ENCODE measurements around the gene AKR1C1.
"Not testable (repeated sequence)": the region's sequence is repeated elsewhere in the genome, so short reads cannot be mapped to it uniquely, and the experiment has no call there.

The AKR1C1 gene

GRCh38 chr10:5010043-5010442, 46.8 kb downstream of the AKR1C1 start:
- not testable (repeated sequence) for DNase-seq (ENCODE audit: low read depth); H3K4me3 ChIP-seq (ENCODE audit: low read depth, low read length)

DNA sequence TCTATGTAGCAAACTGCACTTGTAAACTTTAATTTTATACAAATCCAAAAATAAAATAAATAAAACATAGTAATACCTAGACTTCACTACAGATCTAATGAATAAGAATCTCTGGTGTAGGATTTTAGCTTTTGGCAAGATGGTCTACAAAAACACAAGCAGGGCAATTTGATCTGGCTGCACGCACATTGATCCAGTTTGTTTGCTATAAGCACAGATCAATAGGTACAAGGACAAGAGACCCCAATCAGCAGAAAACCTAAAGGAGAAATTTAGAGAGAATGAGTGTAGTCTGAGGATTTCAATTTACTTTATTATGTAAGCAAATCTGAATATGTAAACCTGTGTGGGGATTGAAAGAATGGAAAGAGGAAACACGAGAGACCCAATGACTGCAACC, 48.2 kb downstream of the AKR1C1 start:
- not testable (repeated sequence) for DNase-seq (ENCODE audit: low read depth); H3K4me3 ChIP-seq (ENCODE audit: low read depth, low read length)

DNA sequence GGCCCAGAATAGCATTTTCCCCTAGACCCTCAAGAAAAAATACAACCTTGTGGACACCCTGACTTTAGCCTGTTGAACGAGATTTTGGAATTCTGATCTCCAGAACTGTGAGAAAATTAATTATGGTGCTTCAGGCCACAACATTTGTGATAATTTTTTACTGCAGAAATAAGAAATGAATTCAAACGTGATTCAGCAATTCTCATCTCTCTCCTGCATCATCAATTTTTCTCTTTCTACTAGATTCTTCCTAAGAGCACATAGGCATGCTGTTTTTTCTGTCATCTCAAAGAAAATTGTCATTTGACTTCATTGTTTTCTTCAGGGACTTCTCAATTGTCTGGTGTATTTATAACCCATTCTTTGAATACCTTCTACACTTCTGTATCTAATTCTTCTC, 49.4 kb downstream of the AKR1C1 start:
- no peak overlapping the region for H3K4me3 ChIP-seq (ENCODE audit: low read depth, low read length)
- no peak for DNase-seq (ENCODE audit: low read depth)

DNA sequence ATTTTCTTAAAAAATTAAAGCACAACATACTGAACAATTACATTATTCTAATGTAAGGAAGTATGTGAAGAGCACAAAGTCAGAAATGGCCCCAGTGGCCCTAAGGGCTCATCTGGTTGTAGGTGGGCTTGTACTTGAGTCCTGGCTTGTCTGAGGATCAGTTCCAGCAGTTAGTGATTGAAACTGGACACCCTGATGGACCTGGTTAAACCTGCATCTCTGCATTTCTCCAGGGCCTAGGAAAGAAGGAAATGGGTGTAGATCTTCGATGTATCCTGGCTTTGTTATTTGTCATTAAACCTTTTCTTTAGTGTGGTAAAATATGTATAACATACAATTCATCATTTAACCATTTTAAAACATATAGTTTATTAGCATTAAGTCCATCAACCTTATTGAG, 50.2 kb downstream of the AKR1C1 start:
- H3K4me3 ChIP-seq (ENCODE audit: low read depth, low read length), result no peak overlapping the region
- DNase-seq (ENCODE audit: low read depth), result no peak

DNA sequence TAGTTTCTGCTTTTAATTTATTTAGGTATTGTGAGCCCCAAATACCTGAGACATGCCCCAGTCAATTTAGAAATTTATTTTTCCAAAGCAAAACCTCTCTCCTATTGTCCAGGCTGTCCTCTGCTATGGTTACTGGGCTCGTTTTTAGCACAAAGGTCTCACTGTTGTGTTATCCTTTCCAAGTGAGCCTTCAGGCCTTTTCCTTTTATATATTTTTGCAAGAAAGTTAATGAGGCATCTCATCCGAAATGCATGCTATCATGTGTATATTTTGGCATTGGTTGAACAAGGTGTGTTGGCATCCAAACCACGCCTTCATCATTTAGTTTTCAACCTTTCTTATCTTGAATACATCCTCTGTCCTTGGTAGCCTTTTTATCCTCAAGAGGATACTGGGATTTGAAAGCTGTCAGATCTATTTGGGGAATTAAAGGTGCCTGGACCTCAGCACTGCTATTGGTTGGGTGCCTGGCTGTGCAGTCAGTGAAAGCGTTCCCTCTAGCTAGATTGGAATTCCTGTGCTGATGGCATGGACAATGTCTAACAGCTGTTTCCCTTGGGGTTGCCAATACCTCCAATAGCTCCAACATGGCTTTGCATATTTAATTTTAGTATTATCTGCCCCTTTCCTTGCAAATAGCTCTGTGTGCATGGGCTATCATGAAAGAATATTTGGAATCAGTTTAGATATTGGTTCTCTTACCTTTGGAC, 51.1 kb downstream of the AKR1C1 start:
- not testable (repeated sequence) for H3K4me3 ChIP-seq (ENCODE audit: low read depth, low read length); DNase-seq (ENCODE audit: low read depth)

DNA sequence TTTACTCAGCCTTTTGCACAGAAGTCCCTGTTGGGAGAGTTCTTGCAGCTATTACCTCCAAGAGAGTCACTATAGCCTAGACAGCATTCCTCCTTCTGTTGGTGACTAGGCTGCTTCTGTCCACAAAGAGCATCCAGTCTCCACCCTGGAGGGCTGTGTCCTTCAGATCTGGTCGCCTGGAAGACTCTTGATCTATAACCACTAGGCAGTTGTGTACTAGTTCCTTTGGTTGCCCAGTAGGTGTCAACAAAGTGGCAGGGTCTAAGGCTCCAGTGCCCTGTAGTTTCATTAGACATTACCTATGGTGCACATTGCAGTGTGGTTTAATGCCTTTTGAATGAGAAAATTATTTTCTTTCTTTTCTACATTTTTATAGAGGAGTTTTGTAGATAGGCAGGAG, 51.7 kb downstream of the AKR1C1 start:
- no peak for DNase-seq (ENCODE audit: low read depth)

DNA sequence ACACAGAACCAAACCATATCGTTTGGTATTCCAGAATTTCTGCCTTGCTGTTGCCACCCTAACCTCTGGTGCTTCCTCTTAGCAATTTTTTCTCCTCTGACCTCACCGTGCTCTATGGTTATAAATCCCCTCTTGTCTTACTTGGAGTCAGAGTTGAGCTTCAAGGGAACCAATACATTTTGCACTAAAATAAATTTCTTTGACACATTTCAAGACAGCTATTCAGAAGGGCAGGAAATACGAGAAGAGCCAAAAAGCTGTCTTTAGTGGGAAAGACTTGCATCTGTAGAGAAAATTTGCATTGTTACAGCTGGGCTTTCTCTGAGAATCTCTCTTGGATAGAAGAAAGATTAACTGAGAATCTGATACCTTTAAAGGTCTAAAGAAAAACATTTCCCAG, 54.9 kb downstream of the AKR1C1 start:
- no peak for DNase-seq (ENCODE audit: low read depth)
- H3K4me3 ChIP-seq (ENCODE audit: low read depth, low read length), result no peak overlapping the region

More for the DNA sequence above, 51.7 kb downstream of the AKR1C1 start:
- no peak overlapping the region for H3K4me3 ChIP-seq (ENCODE audit: low read depth, low read length)

DNA sequence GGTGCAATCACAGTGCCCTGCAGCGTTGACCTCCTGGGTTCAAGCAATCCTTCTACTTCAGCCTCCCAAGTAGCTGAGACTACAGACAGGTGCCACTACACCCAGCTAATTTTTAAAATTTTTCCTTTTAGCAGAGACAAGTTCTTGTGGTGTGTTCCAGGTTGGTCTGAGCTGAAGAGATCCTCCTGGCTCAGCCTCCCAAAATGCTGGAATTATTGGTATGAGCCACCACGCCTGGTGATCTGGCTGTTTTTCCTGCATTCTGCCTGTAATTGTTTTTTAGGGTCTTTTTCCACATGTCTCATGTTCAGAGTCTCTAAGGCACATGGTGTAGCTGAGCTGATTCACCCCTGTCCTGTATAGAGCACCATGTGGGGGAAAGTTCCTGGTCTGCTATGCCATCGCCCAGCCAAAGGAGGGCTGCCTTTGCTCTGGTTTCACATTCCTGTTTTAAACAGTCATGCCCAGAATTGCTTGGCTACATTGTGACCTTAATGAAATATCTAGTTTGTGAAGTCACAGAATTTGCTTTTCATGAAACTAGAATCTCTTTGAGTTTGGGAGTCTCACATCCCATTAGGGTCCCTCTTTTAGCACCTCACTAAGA, 55.6 kb downstream of the AKR1C1 start:
- not testable (repeated sequence) for H3K4me3 ChIP-seq (ENCODE audit: low read depth, low read length); DNase-seq (ENCODE audit: low read depth)

- DNase-seq (ENCODE audit: low read depth); H3K4me3 ChIP-seq (ENCODE audit: low read depth, low read length): not testable (repeated sequence)
These were observed 56.8 kb downstream of the AKR1C1 start for GRCh38 chr10:5019770-5020612.

DNA sequence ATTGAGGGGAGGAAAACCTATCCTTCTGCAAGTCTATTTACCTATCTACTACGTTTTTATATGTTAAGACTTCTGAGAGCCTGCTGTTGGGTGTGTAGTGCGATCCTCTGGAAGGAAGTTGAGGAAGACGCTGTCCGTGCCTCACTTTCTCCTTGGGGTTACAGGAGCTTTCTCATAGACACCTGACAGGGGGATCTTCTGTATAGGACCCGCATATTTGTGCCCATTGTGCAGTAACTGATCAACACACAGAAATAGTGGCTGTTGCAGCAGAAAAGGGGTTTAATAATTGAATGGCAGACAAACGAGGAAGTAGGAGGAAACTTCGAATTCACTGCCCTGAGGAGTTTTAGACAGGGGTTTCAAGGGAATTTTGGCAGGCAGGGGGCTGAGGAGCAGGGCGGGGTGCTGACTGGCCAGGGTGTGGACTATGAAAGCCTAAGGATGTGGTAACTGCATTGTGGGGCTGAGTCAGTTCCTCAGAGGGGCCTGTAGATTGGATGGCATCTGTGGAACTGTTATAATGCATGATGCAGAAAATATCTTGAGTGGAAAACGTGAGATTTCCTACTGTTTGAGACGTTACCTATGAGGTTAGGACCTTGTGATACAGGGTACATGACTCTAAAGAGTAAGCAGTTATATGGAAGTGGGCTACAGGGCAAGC, 58.5 kb downstream of the AKR1C1 start:
- not testable (repeated sequence) for DNase-seq (ENCODE audit: low read depth); H3K4me3 ChIP-seq (ENCODE audit: low read depth, low read length)

DNA sequence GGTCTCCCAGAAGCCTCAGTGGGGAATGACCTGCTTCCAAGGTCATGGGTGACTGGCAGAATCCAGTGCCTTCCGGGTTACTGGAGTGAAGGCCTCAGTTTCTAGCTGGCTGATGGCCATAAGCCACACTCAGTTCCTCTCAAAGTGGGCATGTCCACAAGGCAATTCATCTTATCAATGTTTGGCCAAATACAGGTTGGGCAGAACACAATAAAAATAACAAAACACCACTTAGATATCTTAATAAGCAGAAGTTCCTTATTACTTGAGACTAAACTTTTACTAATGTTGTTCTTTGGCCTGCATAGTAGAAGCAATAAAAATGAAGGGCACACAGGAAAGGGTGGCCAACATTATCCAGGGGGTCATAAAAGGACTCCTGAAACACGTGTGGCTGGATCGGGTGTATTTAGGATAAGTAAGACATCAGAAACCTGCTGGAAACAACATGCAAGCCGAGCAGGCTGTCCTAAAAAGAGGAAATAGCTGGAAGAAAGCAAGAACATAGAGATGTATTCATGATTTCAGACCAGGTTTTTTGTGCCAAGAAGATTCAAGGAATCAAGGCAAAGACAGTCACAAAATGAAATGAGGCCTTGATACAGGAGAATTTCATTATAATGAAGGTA, 60.1 kb downstream of the AKR1C1 start:
- H3K4me3 ChIP-seq (ENCODE audit: low read depth, low read length), result no peak overlapping the region
- no peak for DNase-seq (ENCODE audit: low read depth)

DNA sequence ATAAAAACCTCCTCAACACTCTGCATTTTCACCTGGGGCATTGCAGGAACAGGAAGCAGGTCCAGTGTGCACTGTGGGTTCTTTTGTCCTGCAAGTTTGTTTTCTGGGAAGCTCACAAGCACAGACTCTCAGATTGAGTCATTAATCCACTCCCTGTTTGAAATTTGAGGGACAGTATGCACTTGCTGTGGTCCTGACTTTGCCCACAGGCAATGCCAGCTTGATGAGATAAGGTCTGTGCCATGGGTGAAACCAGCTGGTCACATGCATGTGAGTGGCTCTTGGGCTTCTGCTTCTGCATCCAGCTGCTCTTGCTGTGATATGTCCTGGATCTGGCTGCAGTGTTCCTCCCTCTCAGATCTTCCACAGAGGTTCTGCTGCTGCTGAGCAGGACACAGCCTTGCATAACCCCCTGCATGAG, 62.3 kb downstream of the AKR1C1 start:
- DNase-seq (ENCODE audit: low read depth); H3K4me3 ChIP-seq (ENCODE audit: low read depth, low read length): not testable (repeated sequence)

- no peak overlapping the region for H3K4me3 ChIP-seq (ENCODE audit: low read depth, low read length)
- DNase-seq (ENCODE audit: low read depth), result no peak
These were observed 67.8 kb downstream of the AKR1C1 start for GRCh38 chr10:5030989-5031388.

DNA sequence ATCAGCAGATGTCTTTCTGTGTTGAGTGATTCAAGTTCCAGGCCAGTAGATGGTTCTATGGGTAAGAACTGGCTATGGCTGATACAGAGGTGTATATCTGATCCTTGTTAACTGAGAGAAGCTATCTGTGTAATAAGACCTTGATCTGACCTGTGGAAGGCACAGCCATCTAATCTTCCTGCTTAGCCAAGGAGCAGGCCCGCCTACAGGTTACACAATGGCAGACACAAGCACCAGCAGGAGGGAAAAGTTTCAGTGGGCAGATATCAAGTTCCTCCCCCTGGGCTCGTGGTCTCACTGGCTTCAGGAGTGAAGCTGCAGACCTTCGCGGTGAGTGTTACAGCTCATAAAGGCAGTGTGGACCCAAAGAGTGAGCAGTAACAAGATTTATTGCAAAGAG, 68.4 kb downstream of the AKR1C1 start:
- not testable (repeated sequence) for DNase-seq (ENCODE audit: low read depth); H3K4me3 ChIP-seq (ENCODE audit: low read depth, low read length)

GRCh38 chr10:5032444-5032843, 69.2 kb downstream of the AKR1C1 start:
- DNase-seq (ENCODE audit: low read depth); H3K4me3 ChIP-seq (ENCODE audit: low read depth, low read length): not testable (repeated sequence)
